ENCODE measurements around the gene DISC1.
A peak's percentile ranks its signal among the peaks of the same experiment; 100 is the strongest.

Gene DISC1

DNA sequence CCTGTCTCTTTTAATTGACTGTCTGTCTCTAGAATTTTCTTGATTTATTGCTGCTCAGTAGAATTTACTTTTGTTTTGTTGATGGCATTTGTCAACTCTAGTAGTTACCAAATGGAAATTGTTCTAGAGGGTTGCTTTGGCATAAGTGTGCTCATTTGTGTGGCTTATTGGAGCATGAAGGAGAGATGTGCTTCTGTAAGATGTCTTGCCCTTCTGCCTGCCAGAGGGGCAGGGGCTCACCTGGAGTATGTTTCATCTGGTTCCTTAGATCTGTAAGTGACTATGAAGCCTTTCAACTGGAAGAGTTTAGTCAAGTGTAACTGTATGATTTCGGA lies 345.5 kb downstream of the DISC1 start:
- DNase-seq, result no peak

DNA sequence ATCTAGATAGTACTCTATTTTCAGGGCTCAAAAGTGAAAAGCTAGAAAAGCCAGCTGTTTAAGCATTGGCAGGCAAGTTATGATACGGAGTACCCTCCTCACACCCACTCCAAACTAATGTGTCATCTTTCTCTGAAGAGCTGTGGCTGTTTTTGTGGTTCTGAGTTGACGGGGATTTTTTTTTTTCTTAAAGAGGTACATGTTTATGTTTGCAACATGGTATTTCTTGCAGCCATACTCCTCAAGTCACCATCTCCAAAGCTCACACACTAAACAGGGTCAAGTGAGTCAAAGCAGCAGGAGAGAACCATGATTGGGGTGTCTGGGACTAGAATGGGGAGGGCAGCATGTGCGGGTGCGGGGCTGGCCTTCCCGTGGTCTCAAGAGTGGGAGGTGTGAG lies 347.2 kb downstream of the DISC1 start:
- no peak for DNase-seq

DNA sequence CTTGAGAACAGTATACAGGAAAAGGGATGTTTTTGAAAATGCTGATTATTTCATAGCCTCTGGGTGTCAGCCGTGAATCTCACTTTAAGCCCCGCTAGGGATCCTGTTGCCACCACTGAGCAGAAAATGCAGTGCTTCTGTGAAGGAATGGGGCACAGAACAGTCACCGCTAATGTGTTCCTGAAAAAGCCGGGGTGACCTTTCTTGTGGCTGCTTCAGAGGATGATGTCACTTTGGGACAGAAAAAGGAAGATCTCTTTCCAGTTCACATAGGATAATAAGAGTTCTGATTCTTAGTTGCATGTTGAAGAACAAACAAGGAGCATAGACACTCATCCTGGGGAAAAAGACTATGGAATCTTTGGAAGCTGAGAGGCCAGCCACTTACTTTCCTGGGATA lies 349.6 kb downstream of the DISC1 start:
- DNase-seq, result no peak

DNA sequence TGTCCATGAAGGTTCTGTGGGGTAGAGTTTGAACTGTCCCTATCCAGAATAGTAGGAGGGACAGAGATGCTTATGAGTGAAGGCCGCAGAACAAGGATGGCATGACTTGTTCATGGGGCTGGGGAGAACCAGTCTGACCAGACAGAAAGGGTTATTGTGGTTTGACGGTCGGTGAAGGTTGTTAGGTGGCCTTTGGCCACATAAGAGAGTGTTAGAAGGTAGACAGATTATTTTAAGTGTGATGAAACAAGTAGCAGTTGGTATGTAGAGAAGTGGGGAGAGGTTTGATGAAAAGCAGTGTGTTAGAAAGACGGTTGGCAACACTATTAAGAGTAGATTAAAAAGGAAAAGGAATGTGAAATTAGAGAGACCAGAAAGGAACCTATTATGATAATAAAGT lies 355.1 kb downstream of the DISC1 start:
- no peak for DNase-seq

DNA sequence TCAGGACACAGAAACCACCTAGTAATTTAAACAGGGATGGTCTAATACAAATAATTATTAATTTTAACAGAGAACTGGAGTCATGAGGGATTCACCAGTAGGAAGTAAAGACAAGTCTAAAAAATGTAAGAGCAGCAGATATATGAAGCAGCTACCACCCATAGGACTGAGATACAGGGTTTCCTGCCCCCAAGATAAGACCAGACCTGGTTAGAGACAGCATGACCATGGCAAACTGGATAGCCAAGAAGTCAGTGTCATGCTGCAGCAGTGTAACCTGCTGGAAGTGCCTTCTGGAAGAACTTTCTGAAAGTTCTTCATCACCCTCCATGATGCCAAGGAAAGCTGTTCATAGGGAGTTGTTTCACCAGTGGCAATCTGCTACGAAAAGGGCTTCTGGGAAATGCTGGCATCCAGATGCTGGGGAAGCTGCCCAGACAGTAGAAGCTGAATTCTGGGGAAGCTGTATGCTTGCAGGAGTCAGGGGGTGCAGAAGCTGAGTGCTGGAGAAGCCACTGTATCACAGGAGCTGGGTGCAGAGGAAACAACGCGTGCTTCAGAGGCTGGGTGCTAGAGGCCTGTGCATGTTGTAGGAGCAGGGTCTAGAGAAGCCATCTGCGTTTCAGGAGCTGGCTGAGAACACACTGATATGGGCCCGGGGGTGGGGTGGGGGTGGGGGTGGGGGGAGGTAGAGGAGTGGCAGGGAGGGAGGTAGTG lies 356.4 kb downstream of the DISC1 start:
- no peak for DNase-seq

DNA sequence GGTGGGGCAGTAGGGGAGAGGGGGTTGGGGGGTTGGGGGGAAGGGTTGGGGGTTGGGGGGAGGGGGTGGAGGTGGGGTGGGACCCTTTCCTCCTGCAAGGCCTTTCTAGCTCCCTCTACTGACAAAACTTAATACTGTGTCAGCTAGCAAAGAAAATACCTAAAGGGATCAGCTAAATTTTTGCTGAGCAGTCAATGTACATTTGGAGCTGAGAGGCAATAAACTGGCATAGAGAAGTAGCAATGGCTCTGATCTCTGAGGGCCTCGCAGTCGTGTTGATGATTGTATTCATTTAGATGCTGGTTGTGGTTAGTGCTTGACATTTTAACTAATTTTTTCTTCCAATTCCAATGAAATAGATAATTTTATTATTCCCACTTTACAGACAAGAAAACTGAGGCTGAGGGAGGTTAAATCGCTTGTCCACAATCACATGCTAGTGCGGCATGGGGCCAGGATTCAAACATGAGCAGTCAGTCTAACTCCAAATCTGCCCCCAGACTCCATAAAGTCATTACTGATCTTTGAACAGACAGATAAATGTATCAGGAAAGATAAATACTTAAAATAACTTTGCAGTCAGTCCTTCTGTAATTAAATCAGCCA lies 357.1 kb downstream of the DISC1 start:
- DNase-seq, result peak in 1 of 2 experiments; percentile 34

DNA sequence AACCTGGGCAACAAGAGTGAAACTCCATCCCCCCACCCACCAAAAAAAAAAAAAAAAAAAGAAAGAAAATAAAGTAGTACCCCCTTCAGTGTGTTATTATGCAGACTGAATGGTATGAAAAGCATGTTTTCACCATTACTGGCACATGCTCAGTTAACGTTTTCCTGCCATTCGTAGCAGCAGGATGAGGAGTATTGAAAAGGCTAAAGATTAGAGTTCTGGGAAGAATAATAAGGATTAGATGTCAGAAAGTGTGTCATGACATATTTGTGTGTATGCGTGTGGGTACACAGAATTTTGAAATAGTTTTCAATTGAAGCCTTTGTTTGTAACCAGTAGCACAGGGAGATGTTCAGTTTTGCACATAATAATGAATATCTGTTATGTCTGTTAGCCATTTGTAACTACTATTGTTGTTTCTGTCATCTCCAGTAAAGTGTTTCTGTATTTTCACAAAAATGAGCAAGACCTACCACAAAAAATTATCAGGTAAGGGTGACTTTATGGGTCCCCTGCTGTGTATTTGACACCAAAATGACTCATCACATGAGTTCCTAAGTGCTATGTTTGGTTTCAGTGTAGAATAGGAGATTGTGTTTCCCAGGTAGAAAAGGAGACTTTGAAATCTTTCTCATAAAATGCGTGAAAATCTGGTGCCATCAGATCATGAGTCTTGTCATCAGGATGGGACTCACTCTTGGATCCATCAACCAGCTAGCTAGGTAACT lies 358.9 kb downstream of the DISC1 start:
- DNase-seq, result no peak

DNA sequence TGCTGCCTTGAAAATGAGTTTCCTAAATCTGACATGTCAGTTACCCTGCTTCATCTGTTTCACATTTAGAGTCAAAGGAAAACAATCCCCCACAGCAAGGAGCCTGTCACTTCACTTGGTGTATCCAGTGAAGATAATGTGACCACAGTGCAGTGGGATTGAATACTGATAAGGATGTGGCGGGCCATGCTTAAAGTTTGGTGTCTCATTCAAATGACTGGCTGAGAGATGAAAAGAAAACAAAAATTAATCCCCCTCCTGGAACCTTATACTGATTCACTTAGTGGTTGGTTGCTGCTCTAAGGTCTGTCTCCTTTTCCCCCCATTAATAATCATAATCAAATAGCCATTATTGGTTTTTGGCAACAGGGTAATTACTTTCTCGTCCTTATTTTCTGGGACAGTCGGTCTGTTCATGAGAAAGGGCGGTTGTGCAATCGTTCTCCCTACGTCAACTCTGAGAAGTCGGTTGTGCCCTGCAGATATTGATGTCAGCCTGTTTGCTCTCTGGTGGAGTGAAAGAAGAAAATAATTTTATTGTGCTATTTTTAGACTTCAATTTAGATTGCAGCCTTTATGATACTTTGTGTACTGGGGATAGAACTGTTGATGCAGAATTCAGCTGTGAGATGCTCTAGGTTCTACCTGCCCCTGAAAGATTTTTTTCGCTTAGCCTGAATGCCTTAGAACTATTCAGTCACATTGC lies 360.2 kb downstream of the DISC1 start:
- no peak for DNase-seq

DNA sequence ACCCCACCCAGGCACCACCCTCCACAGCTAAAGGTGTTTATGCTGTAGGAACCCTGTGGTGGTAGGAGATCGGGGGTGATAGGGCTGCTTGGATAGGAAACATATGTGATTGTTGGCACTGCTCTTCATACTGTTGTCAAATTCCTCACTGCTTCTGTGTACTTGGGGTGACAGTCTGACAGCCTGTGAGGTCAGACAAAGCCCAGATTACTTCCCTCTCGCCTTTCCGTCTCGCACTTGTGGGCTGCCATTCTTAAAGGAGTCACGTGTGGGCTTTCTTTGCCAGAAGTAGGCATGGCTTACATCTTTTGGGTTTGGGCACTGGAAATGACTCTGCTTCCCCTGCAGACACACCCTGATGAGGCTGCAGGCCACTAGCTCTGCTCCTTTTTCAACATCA lies 363.8 kb downstream of the DISC1 start:
- no peak for DNase-seq

DNA sequence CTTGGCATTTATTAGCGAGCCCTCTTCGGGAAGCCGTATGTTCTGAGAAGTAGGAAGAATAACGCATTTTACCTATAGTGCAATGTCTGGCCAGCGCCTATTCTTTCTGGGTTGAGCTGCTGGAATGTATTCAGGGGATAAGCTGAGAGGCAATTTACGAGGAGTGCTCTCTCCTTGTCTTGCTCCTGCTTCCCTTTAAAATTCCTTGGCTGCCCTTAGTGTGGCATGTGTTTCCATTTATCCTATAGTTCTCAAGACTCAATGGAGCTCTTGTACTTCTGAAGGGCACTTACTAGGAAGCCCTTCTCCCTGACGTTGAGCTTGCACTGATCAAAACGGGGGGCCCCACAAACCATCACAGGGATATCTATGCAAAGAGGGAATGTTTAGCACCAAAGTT lies 364.6 kb downstream of the DISC1 start:
- no peak for DNase-seq

DNA sequence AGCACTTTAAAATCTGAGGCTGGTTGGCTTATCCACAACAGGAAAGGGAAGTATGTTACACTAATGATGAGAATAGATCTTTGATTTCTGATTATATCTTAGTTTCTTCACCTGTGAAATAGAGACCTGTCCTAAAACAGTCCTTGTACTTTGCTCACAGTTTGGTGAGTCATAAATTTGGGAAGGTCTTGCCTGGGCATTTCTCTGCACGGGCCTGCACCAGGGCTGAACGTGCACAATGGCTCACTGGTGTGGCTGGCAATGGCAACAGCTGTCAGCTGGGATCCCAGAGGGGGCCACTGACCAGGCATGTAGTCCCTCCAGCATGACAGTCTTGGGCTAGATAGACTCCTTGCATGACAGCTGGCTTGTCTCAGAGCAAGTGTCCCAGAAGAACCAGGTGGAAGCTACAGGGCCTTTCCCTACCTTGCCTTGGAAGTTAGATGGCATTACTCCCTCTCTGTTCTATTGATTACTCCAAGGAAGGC lies 367.4 kb downstream of the DISC1 start:
- no peak for DNase-seq

DNA sequence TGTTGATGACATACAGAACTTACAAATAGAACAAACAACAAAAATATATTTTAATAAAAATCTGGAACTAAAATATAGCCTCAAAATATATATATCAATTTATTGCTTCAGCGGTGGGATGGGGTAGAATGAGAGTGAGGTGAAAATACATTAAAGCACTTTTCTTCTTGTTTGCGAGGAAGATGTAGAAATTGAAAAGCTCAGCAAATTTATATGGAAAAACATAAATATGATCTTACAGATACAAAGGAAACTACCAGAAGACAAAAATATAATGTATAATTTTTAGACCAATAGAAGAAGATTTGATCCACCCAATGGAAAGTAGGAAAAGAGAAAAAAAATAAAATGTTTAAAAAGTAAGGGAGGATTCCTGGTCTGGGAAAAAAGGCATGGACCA lies 372.2 kb downstream of the DISC1 start:
- DNase-seq, result no peak

DNA sequence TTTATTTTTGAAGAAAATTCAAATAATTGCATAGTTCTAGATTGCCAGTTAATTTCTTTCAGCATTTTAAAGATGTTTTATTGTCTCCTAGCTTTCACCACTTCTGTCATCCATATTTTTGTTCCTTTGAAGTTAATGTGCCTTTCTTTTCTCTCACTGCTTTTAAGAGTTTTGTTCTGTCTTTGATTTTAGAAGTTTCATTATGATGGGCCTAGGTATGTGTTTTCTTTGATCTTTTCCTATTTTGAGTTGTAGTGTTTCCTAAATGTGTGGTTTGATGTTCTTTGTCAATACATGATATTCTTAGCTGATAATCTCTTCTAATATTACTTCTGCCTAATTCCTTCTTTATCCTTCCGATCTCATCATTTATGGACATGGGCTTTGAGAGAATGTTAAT lies 378.7 kb downstream of the DISC1 start:
- DNase-seq, result no peak

DNA sequence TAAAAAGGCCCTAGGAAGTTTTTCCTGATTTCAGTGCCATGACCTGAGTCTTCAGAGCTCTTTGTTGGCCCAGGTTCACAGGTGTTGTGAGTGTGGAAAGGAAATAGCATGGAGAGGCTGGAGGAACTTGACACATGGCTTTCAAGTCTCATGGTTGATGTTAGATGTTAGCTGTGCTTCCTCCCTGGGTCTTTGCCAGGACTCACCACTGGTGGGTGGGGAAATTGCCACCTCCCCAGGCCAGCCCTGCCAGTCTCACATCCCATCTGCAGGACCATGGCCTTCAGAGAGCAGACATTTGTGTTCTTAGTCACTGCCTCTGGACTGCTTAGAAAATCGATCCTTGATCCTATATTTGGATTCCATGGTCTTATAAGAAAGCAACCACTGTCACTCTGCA lies 383.2 kb downstream of the DISC1 start:
- DNase-seq, result no peak

DNA sequence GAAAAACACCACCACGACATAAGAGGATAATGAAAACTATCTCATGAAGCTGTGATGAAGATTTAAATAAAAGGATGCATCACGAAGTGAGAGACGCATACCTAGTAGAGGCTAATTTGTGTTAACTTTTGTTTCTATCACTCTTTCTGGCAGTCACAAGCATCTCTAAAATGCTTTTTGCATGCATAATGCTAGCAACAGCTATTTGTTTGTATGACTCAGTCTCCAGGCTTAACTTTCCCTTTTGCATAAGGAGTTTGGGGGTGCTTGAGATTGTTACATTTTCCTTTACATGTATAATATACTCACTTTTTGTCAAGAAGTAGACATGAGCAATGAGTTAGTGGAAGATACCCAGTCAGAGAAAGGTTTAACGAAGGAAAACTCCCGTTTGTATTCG lies 385.4 kb downstream of the DISC1 start:
- no peak for DNase-seq

DNA sequence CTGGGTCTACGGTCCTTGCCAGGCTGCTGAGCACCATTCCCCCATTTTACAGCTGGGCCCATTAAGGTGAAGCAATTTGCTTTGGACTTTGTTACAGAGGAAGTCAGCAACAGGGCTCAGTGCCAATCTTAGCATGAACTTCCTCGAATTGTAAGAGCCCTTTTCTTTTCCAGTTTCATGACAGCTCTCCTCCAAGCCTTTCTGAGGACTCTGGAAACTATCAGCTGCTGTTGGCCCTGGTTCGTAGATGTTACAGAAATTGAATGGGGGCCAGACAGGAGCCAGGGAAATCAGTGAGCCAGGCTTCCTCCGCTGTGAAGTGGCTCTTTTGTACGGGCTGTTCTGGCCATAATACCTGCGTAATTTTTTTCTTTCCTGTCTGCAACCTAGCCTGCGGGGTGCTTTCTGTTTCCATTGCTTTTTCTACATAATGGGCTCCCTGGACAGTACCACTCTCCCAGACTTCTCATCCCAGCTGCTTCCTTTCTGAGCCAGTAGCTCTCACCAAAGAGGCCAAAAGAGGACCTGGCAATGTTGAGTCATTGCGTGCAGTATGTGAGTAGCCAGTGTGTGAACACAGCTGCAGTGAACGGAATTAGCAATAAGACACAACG lies 386.3 kb downstream of the DISC1 start:
- peak; percentile 6 to 29 for DNase-seq

DNA sequence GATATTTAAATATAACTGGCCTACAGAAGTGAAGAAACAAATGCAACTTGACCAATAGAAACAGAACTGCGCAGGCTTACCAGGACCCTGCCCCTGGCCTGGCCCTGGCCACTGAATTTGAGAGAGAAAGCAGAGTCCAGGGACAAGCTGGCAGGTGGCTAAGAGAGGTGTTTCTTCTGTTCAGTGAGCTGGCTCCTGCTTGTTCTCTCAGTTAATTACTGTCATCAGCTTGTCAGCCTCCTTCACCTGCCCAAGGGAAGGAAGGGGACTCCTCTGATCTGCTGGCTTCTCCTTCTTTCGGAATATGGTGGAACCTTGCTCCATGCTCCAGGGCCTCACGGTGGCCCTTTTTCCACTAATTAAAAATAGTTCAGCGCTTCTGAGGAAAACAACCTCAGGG lies 388.4 kb downstream of the DISC1 start:
- DNase-seq, result no peak

DNA sequence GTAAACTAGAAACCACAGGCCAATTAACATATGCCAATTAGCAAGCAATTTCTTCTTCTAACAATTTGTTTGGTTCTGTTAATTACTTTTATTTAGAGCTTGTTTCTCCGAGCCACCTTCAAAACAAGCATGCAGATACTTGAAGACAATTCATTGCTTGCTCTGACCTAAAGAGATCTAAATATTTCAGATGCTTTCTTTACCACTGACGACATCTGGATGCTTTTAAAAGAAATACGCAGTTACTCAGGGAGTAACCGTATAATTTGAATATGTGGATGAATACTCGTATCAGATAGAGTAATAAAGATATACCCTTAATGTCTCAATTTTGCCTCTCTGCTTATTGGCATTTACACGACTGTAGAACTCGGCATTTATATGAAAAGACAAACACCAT lies 390.0 kb downstream of the DISC1 start:
- no peak for DNase-seq

DNA sequence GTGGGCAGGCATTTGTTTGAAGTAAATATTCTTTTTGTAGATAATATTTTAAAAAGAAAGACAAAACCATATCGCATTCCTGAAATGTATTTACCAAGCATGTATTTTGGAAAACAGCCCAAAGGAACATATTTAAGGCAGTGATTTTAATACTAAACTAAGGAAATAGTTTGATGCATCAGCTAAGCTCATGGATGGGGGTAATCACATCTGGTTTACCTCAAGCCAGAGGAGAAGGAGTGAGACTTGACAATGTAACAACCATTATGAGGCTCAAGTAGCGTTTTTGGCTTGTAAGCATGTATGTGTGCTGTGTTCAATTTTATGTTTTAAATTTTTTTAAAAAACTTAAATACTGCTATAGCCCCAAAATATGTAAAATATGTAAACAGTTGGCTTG lies 390.5 kb downstream of the DISC1 start:
- no peak for DNase-seq

DNA sequence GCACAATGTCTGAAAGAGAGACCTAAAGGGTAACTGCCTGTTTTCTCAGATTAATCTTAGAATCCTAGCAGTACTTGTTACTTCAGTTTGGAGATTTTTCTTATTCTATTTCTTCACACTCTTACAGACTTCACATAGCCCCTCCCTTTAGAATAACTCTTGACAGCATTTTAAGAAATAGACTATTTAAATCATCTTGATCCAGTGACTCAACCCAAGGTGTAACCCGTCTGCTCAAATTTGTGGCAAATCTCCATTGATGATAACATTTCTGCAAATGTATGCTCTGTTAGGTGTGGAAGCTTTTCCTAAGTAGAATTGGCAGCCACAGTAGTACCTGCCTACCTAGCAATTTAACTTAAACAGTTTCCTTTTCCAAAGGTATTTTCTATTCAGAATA lies 391.2 kb downstream of the DISC1 start:
- no peak for DNase-seq

DNA sequence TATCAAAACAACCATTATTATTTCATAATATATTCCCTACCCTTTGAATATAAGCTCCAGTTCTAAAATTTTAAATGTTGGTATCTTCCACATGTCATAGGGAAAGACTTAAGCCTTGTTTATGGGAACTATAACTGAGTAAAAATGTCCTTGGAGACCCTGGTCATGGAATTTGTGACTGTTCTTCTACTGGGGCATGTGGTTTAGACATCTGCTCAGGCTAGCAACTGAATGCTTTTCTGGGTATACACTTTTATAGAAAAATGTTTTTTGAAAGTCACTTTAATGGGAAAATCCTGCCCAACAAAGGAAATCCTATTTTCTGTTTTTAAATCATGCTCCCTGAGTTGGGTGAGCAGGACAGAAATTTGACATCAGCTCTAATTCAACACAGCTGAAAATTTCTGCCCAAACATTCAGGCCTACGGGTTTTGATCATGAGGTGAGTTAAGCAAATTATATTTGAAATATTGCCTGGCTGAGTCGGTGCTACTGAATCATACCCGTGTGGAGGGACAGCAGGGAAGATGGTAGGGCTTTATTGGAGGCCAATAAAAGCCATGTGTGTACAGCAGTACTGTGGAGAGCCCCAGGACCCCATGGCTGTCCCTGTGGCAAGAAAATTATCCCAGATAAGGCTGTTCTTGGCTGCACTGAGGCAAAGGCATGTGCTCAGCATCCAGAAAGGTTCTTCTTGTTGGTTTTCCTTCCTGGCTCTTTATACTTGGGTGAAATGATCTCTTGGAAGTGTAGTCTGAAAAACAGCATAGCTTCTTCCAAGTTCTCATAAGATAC lies 391.8 kb downstream of the DISC1 start:
- no peak for DNase-seq

DNA sequence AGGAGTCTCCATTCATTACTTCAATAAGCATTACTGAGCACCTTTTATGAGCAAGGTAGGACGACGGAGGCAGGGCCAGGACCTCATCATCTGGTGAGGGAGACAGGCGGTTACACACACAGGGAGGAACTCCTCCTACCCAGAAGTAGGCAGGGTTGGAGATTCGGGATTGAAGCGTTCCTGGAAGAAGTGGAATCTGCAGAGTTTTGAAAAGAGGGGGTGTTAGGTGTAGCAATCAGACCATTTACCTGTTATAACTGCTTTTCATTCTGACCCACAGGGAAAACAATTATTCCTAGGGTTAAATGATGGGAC lies 392.4 kb downstream of the DISC1 start:
- no peak for DNase-seq

DNA sequence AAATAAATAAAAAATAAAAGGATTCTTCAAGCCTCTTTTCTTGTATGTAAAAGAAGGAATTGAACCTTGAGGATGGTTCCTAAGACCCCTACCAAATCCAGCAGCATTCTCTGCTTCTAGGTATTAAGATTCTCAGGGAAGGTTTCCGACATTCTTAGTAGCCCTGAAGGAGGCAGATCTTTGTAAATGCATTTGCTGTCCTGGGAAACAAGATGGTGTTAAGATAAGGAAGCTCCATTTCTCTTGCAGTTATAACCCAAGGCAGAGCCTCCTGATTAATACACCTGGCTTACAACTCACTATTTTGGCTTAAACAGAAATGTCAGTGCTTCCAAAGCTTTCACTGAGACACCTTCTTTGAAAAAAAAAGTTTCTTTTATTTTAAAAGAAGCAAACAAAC lies 393.8 kb downstream of the DISC1 start:
- DNase-seq, result no peak

Data from Kasumi-1 (cell line).